KMS-11 (cell line): ENCODE results near the gene FUBP1.

ENCODE experiments used
- H2AFZ ChIP-seq: fragments of 200-600 bp; sonication (generic); 2 replicates; pipeline ENCODE4 v1.6.1; 2016; ENCODE audit warnings: antibody characterized with exemption, mixed run types, low read depth
- H3K27ac ChIP-seq: fragments of 200-600 bp; sonication (generic); 2 replicates; pipeline ENCODE4 v1.6.1; 2016; ENCODE audit warnings: mild to moderate bottlenecking, mixed run types
- H3K27me3 ChIP-seq: fragments of 200-600 bp; sonication (generic); 2 replicates; pipeline ENCODE4 v1.6.1; 2017; ENCODE audit warnings: mild to moderate bottlenecking, low read depth, mixed run types, moderate library complexity; ENCODE audit not compliant: insufficient read depth
- H3K36me3 ChIP-seq: fragments of 200-600 bp; sonication (generic); 2 replicates; pipeline ENCODE4 v1.6.1; 2017; ENCODE audit warnings: mild to moderate bottlenecking, mixed run types; ENCODE audit not compliant: insufficient read depth
- H3K4me1 ChIP-seq: fragments of 200-600 bp; sonication (generic); 2 replicates; pipeline ENCODE4 v1.6.1; 2016; ENCODE audit warnings: mild to moderate bottlenecking, low read depth, mixed run types; ENCODE audit not compliant: poor library complexity, severe bottlenecking
- H3K4me2 ChIP-seq: fragments of 200-600 bp; sonication (generic); 2 replicates; pipeline ENCODE4 v1.7.0; 2016; ENCODE audit warnings: mild to moderate bottlenecking, mixed run types
- H3K4me3 ChIP-seq: fragments of 200-600 bp; sonication (generic); IDR thresholded peaks from 2 replicates; pipeline ENCODE4 v1.6.1; 2017; ENCODE audit warnings: low read depth, low read length, mixed read lengths; ENCODE audit not compliant: insufficient read depth
- H3K79me2 ChIP-seq: fragments of 200-600 bp; sonication (generic); 2 replicates; pipeline ENCODE4 v1.6.1; 2016; ENCODE audit warnings: low read depth, mixed run types; ENCODE audit not compliant: insufficient read depth
- H3K9ac ChIP-seq: fragments of 200-600 bp; sonication (generic); 2 replicates; pipeline ENCODE4 v1.6.1; 2016; ENCODE audit warnings: mild to moderate bottlenecking, mixed run types
- H4K20me1 ChIP-seq: fragments of 200-600 bp; sonication (generic); 2 replicates; pipeline ENCODE4 v1.6.1; 2016; ENCODE audit warnings: mild to moderate bottlenecking, mixed run types; ENCODE audit not compliant: insufficient read depth
- TF ChIP-seq, protein P1 (sequence below): fragments of 200-600 bp; sonication (generic); conservative IDR thresholded peaks from 2 replicates; pipeline ENCODE4 v1.6.1; 2017; ENCODE audit warnings: low read depth, mild to moderate bottlenecking, antibody characterized with exemption, low read length, moderate library complexity, mixed read lengths

FUBP1 gene

GRCh38 chr1:77975386-77975785, 3.5 kb downstream of the FUBP1 start:
- H4K20me1 ChIP-seq = peaks cover 47% of the 10 kb centered on the region
- peaks cover 94% of the 10 kb centered on the region for H3K79me2 ChIP-seq
- peaks cover 38% of the 10 kb centered on the region for H3K4me1 ChIP-seq
- peaks cover 7% of the 10 kb centered on the region; the same call in 1 of the 2 replicates for H3K36me3 ChIP-seq
- H3K4me2 ChIP-seq = peak overlapping the region; percentile 66
- no peak overlapping the region for H2AFZ ChIP-seq
- no peak overlapping the region for H3K27ac ChIP-seq
- TF ChIP-seq, protein P1, sequence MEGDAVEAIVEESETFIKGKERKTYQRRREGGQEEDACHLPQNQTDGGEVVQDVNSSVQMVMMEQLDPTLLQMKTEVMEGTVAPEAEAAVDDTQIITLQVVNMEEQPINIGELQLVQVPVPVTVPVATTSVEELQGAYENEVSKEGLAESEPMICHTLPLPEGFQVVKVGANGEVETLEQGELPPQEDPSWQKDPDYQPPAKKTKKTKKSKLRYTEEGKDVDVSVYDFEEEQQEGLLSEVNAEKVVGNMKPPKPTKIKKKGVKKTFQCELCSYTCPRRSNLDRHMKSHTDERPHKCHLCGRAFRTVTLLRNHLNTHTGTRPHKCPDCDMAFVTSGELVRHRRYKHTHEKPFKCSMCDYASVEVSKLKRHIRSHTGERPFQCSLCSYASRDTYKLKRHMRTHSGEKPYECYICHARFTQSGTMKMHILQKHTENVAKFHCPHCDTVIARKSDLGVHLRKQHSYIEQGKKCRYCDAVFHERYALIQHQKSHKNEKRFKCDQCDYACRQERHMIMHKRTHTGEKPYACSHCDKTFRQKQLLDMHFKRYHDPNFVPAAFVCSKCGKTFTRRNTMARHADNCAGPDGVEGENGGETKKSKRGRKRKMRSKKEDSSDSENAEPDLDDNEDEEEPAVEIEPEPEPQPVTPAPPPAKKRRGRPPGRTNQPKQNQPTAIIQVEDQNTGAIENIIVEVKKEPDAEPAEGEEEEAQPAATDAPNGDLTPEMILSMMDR = no peak
- H3K4me3 ChIP-seq = no peak overlapping the region
- H3K27me3 ChIP-seq = no peaks in the 10 kb centered on the region
- H3K9ac ChIP-seq = no peak overlapping the region

DNA sequence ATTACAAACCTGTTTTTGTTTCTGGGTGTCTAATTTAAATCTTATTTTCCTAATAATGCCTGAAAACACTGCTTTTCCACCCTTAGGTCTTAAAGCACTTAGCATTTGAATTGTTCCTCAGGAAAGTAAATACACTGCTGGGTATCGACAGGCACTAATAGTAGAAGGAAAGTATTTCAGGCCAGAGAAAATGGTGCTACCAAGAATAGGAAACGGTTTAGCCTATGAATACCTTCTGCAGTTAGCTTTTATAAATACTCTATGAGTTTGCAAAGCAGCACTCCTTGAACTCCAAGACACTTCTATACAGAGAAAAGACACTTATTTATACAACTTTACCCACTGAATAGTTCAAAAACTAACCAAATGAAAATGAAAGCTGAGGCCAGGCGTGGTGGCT, 6.8 kb downstream of the FUBP1 start:
- Histone ChIP-seq H3K9ac (no peak overlapping the region), H3K36me3 (peaks cover 10% of the 10 kb centered on the region; the same call in 1 of the 2 replicates), H4K20me1 (peaks cover 42% of the 10 kb centered on the region), H2AFZ (no peak overlapping the region), H3K27me3 (no peaks in the 10 kb centered on the region), H3K4me1 (peaks cover 31% of the 10 kb centered on the region), H3K79me2 (peaks cover 95% of the 10 kb centered on the region), H3K27ac (no peak overlapping the region), H3K4me3 (no peak overlapping the region), H3K4me2 (no peak overlapping the region)
- TF ChIP-seq, protein P1 = no peak

DNA sequence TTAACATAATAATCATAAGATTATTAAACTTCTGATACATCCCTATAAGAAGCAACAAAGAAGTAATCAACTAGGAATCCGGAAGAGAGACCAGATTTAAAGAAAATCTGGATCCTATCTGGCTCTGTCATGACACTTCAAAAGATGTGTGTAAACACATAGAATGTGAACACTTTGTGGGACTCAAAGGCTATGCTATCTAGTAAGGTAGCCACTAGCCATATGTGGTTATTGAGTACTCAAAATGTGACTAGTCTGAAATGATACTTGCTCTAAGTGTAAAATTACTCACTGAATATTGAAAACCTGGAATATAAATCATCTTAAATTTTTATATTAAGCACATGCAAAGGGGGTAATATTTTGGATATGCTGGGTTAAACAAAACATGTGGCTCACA, 8.7 kb downstream of the FUBP1 start:
- Histone ChIP-seq H3K79me2 (peaks cover 76% of the 10 kb centered on the region), H3K9ac (no peak overlapping the region), H3K27me3 (no peaks in the 10 kb centered on the region), H3K4me1 (peaks cover 12% of the 10 kb centered on the region), H2AFZ (no peak overlapping the region), H3K36me3 (peaks cover 13% of the 10 kb centered on the region; the same call in 1 of the 2 replicates), H3K27ac (no peak overlapping the region), H3K4me3 (no peak overlapping the region), H3K4me2 (no peak overlapping the region), H4K20me1 (peaks cover 25% of the 10 kb centered on the region)
- TF ChIP-seq, protein P1 = no peak

DNA sequence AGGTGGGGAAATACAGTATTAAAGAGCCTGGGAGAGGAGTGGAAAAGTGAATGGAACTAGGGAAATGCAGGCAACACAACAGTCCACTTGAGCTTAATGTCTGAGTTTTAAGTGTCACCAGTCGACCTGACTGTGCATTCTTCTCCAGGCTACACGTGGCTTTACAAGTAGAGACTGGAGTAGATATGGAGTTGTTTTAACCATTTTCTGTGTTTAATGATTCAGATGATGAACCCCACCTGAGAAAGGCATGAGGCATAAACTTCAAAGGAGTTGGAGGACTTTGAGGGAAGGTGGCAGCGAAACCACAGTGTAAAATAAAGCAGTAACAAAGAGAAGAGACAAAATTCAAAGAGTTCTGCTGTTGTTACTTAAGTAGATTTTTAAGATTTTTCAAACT, 12.6 kb downstream of the FUBP1 start:
- TF ChIP-seq, protein P1 = no peak
- H3K36me3 ChIP-seq = peaks cover 16% of the 10 kb centered on the region; the same call in 1 of the 2 replicates
- no peak overlapping the region for H3K9ac ChIP-seq
- 0 out of 2 replicates have a peak, but pooled peaks cover 11% of the 10 kb centered on the region for H4K20me1 ChIP-seq
- H3K27ac ChIP-seq = no peak overlapping the region
- H3K79me2 ChIP-seq = peaks cover 48% of the 10 kb centered on the region
- H3K4me3 ChIP-seq = no peak overlapping the region
- no peak overlapping the region for H3K4me2 ChIP-seq
- H3K4me1 ChIP-seq = no peaks in the 10 kb centered on the region
- H3K27me3 ChIP-seq = no peaks in the 10 kb centered on the region
- no peak overlapping the region for H2AFZ ChIP-seq
